Activated CD8-positive, alpha-beta memory T cell treated with anti-CD3 and anti-CD28 coated beads, Interleukin-2, amount 50 U/mL, for 1 hour (primary cell): Measurements from ENCODE around the gene CRYBA2.

Source experiments
- DNase-seq: peaks from one replicate; pipeline ENCODE4 v3.0.0-alpha.2; 2020; ENCODE audit errors: extremely low read depth

The CRYBA2 gene

GRCh38 chr2:218999021-218999880 lies 6.0 kb upstream of the CRYBA2 start:
- DNase-seq, result no peak

GRCh38 chr2:218998414-218999002 lies 5.3 kb upstream of the CRYBA2 start:
- DNase-seq, result no peak

- no peak for DNase-seq
These were observed 4.5 kb upstream of the CRYBA2 start for GRCh38 chr2:218997731-218998130.

- no peak for DNase-seq
These were observed 3.7 kb upstream of the CRYBA2 start for GRCh38 chr2:218996937-218997336.

GRCh38 chr2:218995972-218996711 lies 2.9 kb upstream of the CRYBA2 start:
- DNase-seq, result peak; percentile 36

GRCh38 chr2:218995561-218995960 lies 2.3 kb upstream of the CRYBA2 start:
- DNase-seq, result no peak

GRCh38 chr2:218992703-218993344 lies 398 bp downstream of the CRYBA2 start:
- no peak for DNase-seq

- no peak for DNase-seq
These were observed 1.0 kb downstream of the CRYBA2 start for GRCh38 chr2:218992196-218992595.

GRCh38 chr2:218991674-218992168 lies 1.5 kb downstream of the CRYBA2 start:
- DNase-seq, result no peak

- DNase-seq, result no peak
These were observed 2.6 kb downstream of the CRYBA2 start for GRCh38 chr2:218990612-218991011.

GRCh38 chr2:218990052-218990451 lies 3.2 kb downstream of the CRYBA2 start:
- no peak for DNase-seq

- no peak for DNase-seq
These were observed 4.6 kb downstream of the CRYBA2 start for GRCh38 chr2:218988650-218989049.

GRCh38 chr2:218988164-218988563 lies 5.1 kb downstream of the CRYBA2 start:
- DNase-seq, result no peak

GRCh38 chr2:218986148-218986761 lies 7.0 kb downstream of the CRYBA2 start:
- DNase-seq, result no peak

GRCh38 chr2:218985325-218986091 lies 7.7 kb downstream of the CRYBA2 start:
- no peak for DNase-seq

- no peak for DNase-seq
These were observed 8.2 kb downstream of the CRYBA2 start, which contains the start of gene FEV for GRCh38 chr2:218985021-218985324. Gene FEV, minus strand, starts transcription at chr2:218985184. Its CDS starts 109 bp downstream, at chr2:218985075.

- no peak for DNase-seq
These were observed 8.8 kb downstream of the CRYBA2 start for GRCh38 chr2:218984239-218985020.

- no peak for DNase-seq
These were observed 9.3 kb downstream of the CRYBA2 start for GRCh38 chr2:218983934-218984238.

GRCh38 chr2:218983263-218983933 lies 9.8 kb downstream of the CRYBA2 start:
- no peak for DNase-seq
